GM23248 (cell line): ENCODE results near the gene NPHP4. TPM values are rescaled to one million over a fixed set of nuclear protein-coding genes. Genes with fewer than 3 reads are reported as not detected.

Experiments
- DNase-seq: peaks from one replicate; pipeline ENCODE4 v3.0.0-alpha.2; 2015
- H2AFZ ChIP-seq: fragments of 200-600 bp; sonication (generic); 2 replicates; pipeline ENCODE4 v1.6.1; 2016; ENCODE audit warnings: antibody characterized with exemption
- H3F3A ChIP-seq: fragments of 200-600 bp; sonication (generic); 2 replicates; pipeline ENCODE4 v1.6.1; 2016; ENCODE audit warnings: mild to moderate bottlenecking, antibody characterized with exemption, mixed run types; ENCODE audit not compliant: insufficient read depth
- H3K27ac ChIP-seq: fragments of 200-600 bp; sonication (generic); 2 replicates; pipeline ENCODE4 v1.5.1; 2016; ENCODE audit warnings: mild to moderate bottlenecking
- H3K27me3 ChIP-seq: fragments of 200-600 bp; sonication (generic); replicated peaks from 2 replicates; pipeline ENCODE4 v1.6.1; 2016; ENCODE audit warnings: mild to moderate bottlenecking; ENCODE audit not compliant: insufficient read depth
- H3K36me3 ChIP-seq: fragments of 200-600 bp; sonication (generic); 2 replicates; pipeline ENCODE4 v1.6.1; 2016; ENCODE audit warnings: low read depth, mild to moderate bottlenecking
- H3K4me1 ChIP-seq: fragments of 200-600 bp; sonication (generic); 2 replicates; pipeline ENCODE4 v1.6.1; 2016; ENCODE audit warnings: mild to moderate bottlenecking; ENCODE audit not compliant: insufficient read depth
- H3K4me2 ChIP-seq: fragments of 200-600 bp; sonication (generic); one replicate; pipeline ENCODE4 v1.6.1; 2016; ENCODE audit warnings: mild to moderate bottlenecking; ENCODE audit not compliant: unreplicated experiment
- H3K4me3 ChIP-seq: fragments of 200-600 bp; sonication (generic); 2 replicates; pipeline ENCODE4 v1.5.1; 2016; ENCODE audit warnings: mild to moderate bottlenecking
- H3K79me2 ChIP-seq: fragments of 200-600 bp; sonication (generic); 2 replicates; pipeline ENCODE4 v1.6.1; 2016; ENCODE audit warnings: mild to moderate bottlenecking; ENCODE audit not compliant: insufficient read depth
- H3K9ac ChIP-seq: fragments of 200-600 bp; sonication (generic); 2 replicates; pipeline ENCODE4 v1.6.1; 2016; ENCODE audit warnings: mild to moderate bottlenecking
- H3K9me2 ChIP-seq: fragments of 200-600 bp; sonication (generic); 2 replicates; pipeline ENCODE4 v1.6.1; 2016; ENCODE audit warnings: mixed run types, mild to moderate bottlenecking, moderate library complexity; ENCODE audit not compliant: insufficient read depth
- H3K9me3 ChIP-seq: fragments of 200-600 bp; sonication (generic); one replicate; pipeline ENCODE4 v1.6.1; 2017; ENCODE audit warnings: low read depth
- H4K20me1 ChIP-seq: fragments of 200-600 bp; sonication (generic); 2 replicates; pipeline ENCODE4 v1.6.0; 2016; ENCODE audit not compliant: insufficient read depth
- EZH2 ChIP-seq: fragments of 200-600 bp; sonication (generic); IDR thresholded peaks from 2 replicates; pipeline ENCODE4 v1.6.1; 2018; ENCODE audit warnings: antibody characterized with exemption, mild to moderate bottlenecking; ENCODE audit not compliant: insufficient read depth, poor library complexity, severe bottlenecking
- EZH2phosphoT487 ChIP-seq: fragments of 200-600 bp; sonication (generic); IDR thresholded peaks from 2 replicates; pipeline ENCODE4 v1.6.1; 2018; ENCODE audit warnings: antibody characterized with exemption, moderate library complexity, mild to moderate bottlenecking, low read depth; ENCODE audit not compliant: insufficient read depth
- WGBS, 2 experiments: methylation state at CpG; one replicate each; pipeline ENCODE4 v1.1.6; 2015 to 2017; ENCODE audit warnings: low lambda C conversion rate in 2 of 2, low coverage in 1 of 2; ENCODE audit errors: missing lambda C conversion rate in 2 of 2; 5-methylcytosine and 5-hydroxymethylcytosine counted together
- in situ Hi-C: fragments of 300-500 bp; cut with MboI; formaldehyde crosslinking; loops from 2 replicates; pipeline ENCODE4 v1.15.0; 2020
- polyA plus RNA-seq: library from polyadenylated mRNA; unstranded; fragments of >200 nt; fragmentation: Nextera tagmentation; extraction: Ambion mirVana; gene quantifications from 2 replicates; pipeline ENCODE4 v1.2.1, GENCODE V29; 2016
- total RNA-seq: library from RNA; depleted of rRNA; stranded (reverse); fragments of >200 nt; shearing (Covaris generic); gene quantifications from 2 replicates; pipeline ENCODE4 v1.2.3, GENCODE V29; 2014

NPHP4 gene
- total and polyA plus RNA-seq, 2 experiments from 2014 or later = 4.0 to 4.2 TPM

DNA sequence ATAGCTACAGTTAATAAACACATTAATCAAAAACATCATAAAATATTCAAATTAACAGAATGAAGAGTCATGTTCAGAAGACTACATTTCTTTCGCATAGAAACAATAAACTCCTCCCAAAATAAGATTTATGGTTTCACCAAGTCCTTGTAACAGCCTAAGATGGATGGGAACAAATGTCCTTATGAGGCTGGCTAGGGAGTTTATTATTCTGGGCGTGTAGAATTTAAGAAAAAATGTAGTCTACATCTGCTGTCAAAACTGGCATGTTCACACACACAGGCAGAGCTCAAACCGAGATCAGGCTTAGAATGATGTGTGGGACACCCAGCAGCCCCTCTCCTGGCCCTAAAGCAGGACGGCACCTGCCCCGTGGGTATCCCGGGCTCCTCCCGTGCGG is 101.1 kb downstream of the NPHP4 start:
- WGBS, 2 experiments = 66 to 69% methylated on average over 8 of the region's 8 CpGs

GRCh38 chr1:5890346-5891106 is 101.7 kb downstream of the NPHP4 start:
- Histone ChIP-seq H3K79me2 (no peaks in the 10 kb centered on the region), H3K9me3 (no peaks in the 10 kb centered on the region), H3K36me3 (no peaks in the 10 kb centered on the region), H3K4me2 (no peak overlapping the region), H3K4me1 (no peaks in the 10 kb centered on the region), H3K4me3 (no peak overlapping the region), H4K20me1 (no peaks in the 10 kb centered on the region), H2AFZ (no peak overlapping the region), H3K9ac (no peak overlapping the region), H3K27me3 (no peaks in the 10 kb centered on the region), H3K27ac (no peak overlapping the region), H3K9me2 (no peaks in the 10 kb centered on the region), H3F3A (no peaks in the 10 kb centered on the region)
- no peak for DNase-seq
- TF ChIP-seq EZH2phosphoT487 (no peak), EZH2 (no peak)
- in situ Hi-C loops = no loop called here
- 94 to 96% methylated on average over 22 of the region's 22 CpGs for WGBS, 2 experiments

More for the DNA sequence above, 101.1 kb downstream of the NPHP4 start:
- Histone ChIP-seq H3K79me2 (no peaks in the 10 kb centered on the region), H3K27ac (no peak overlapping the region), H3K9me3 (no peaks in the 10 kb centered on the region), H4K20me1 (no peaks in the 10 kb centered on the region), H3K4me2 (no peak overlapping the region), H3F3A (no peaks in the 10 kb centered on the region), H3K36me3 (no peaks in the 10 kb centered on the region), H2AFZ (no peak overlapping the region), H3K9ac (no peak overlapping the region), H3K4me3 (no peak overlapping the region), H3K9me2 (no peaks in the 10 kb centered on the region), H3K27me3 (no peaks in the 10 kb centered on the region), H3K4me1 (no peaks in the 10 kb centered on the region)
- in situ Hi-C loops = no loop called here
- no peak for TF ChIP-seq EZH2phosphoT487
- TF ChIP-seq EZH2 = no peak
- no peak for DNase-seq

GRCh38 chr1:5889901-5890300 is 102.3 kb downstream of the NPHP4 start:
- H3K27ac ChIP-seq = no peak overlapping the region
- TF ChIP-seq EZH2 (no peak), EZH2phosphoT487 (no peak)
- H3K9me3 ChIP-seq = no peaks in the 10 kb centered on the region
- no peak overlapping the region for H3K4me2 ChIP-seq
- no peak overlapping the region for H3K4me3 ChIP-seq
- no peak for DNase-seq
- no peaks in the 10 kb centered on the region for H3K79me2 ChIP-seq
- no peak overlapping the region for H3K9ac ChIP-seq
- no peak overlapping the region for H2AFZ ChIP-seq
- in situ Hi-C loops = no loop called here
- H4K20me1 ChIP-seq = no peaks in the 10 kb centered on the region
- WGBS, 2 experiments = 95 to 99% methylated on average over 12 of the region's 12 CpGs
- no peaks in the 10 kb centered on the region for H3K9me2 ChIP-seq
- H3K36me3 ChIP-seq = no peaks in the 10 kb centered on the region
- H3K4me1 ChIP-seq = no peaks in the 10 kb centered on the region
- no peaks in the 10 kb centered on the region for H3K27me3 ChIP-seq
- H3F3A ChIP-seq = no peaks in the 10 kb centered on the region

- Histone ChIP-seq H3K27me3 (no peaks in the 10 kb centered on the region), H4K20me1 (no peaks in the 10 kb centered on the region), H3K79me2 (no peaks in the 10 kb centered on the region), H3K9me3 (no peaks in the 10 kb centered on the region), H3K4me2 (no peak overlapping the region), H3K36me3 (no peaks in the 10 kb centered on the region), H3F3A (no peaks in the 10 kb centered on the region), H3K4me1 (no peaks in the 10 kb centered on the region), H3K27ac (no peak overlapping the region), H3K9ac (no peak overlapping the region), H3K4me3 (no peak overlapping the region), H2AFZ (no peak overlapping the region), H3K9me2 (no peaks in the 10 kb centered on the region)
- DNase-seq = no peak
- WGBS, 2 experiments = 94% methylated on average over 9 to 12 of the region's 12 CpGs
- no peak for TF ChIP-seq EZH2phosphoT487
- TF ChIP-seq EZH2 = no peak
- in situ Hi-C loops = no loop called here
Measured at GRCh38 chr1:5889462-5889861, 102.8 kb downstream of the NPHP4 start.
